ENCODE measurements around the gene PKLR.
"Not testable (repeated sequence)": the region's sequence is repeated elsewhere in the genome, so short reads cannot be mapped to it uniquely, and the experiment has no call there.

PKLR gene

DNA sequence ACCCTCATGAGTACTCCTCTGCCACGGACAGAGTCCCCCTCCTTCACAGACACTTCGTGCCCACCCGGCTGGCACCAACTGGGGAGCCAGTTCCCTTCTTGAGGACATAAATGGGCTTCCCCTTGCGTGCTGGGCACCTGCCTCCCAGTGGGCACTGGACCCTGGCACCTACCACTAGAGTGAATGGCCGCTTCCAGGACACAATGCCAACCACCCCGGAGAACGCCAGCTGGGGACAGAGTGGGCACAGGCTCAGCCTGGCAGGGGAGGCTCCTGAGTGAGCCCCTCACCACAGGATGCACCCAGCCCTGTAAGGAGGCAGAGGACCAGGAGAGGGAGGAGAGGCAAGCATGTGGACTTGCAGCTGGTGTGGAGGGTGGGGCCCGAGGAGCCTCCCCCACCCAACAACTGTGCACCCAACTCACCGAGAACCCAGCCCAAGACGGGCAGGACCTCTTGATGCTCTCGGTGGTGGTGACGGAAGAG is 47.0 kb downstream of the PKLR start:
- no peak for DNase-seq

DNA sequence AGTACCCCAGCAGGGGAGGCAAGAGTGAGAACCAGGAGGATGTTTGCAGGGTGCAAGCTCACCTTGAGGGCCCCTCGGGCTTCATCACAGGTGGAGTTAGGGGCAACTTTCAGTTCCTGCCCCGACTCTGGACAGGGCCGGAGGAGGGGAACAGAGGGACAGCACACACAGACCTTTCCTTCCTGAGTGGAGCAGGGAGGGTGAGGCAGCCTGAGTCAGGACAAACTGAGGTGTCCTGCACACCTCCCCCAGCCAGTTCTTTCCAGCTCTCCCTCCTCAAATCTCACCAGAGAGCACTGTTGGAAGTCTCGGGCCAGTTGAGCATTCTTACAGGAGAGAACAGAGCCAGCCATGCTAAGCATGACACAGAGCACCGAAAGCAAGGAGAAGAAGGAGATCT is 47.4 kb downstream of the PKLR start:
- no peak for DNase-seq

DNA sequence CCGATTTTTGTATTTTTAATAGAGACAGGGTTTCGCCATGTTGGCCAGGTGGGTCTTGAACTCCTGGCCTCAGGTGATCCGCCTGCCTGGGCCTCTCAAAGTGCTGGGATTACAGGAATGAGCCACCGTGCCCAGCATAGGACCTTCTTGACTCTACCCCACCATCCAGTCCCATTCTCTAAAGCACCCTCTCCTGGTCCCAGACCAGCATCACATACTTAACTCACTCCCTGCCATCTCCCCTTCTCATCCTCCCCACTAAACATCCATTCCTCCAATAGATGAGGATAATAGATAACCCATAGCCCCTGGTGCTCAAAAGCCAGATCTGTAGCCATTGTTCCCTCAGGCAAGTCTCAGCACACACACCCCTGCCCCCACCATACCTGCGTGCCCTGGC is 48.0 kb downstream of the PKLR start:
- DNase-seq: no peak

DNA sequence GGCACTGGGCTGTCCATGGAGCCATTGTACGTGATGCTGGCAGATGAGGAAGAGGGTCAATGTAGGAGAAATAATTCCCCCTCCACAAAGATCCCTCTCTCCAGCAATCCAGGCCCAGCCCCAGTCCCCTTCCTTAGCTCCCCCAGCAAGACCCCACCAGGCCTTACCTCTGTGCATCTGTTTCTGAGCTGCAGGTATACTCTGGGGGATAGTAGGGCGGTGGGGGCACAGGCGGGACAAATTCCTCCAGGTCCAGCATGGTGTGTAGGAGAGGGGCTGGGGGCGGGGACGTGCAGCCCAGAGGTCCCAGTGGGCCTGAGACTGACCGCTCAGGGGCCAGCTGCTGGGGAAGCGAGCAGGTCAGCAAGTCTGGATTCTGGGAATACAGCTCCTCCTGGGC is 49.7 kb downstream of the PKLR start:
- DNase-seq: no peak

DNA sequence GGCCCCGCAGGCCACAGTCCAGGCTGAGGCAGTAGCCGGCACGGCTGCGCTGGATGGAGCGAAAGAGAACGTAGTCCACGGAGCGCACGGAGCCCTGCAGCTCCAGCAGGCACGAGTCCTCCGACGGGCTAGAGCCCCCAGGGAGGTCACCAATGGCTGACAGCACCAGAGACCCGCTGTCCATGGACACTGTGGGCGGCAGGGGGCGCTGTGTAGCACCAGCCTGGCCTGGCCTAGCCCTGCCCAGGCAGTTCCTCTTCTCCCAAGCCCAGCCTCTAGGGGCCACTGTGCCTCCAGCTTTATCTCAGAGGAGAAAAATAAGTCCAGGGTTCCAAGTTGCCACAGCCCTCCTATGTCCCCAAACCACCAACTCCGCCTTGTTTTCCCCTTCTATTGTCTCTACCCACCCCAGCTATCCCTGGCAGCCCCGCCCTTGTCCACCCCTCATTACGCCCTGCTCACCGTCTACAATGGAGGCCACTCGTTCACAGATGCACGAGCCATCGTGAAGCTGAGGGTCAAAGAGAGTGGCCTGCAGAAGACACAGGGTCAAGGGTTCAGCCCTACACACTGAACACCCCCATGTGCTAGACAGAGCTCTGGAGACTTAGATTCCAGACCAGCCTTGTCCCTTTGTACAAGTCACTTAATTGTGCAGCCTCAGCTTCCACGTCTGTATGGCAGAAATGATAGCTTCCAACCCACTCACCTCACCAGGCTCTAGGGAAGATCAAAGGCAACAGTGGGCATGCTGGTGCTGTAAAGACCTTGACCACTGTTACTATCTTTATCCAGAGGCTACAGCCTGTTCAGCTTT is 50.4 kb downstream of the PKLR start:
- peak; percentile 98 for DNase-seq

DNA sequence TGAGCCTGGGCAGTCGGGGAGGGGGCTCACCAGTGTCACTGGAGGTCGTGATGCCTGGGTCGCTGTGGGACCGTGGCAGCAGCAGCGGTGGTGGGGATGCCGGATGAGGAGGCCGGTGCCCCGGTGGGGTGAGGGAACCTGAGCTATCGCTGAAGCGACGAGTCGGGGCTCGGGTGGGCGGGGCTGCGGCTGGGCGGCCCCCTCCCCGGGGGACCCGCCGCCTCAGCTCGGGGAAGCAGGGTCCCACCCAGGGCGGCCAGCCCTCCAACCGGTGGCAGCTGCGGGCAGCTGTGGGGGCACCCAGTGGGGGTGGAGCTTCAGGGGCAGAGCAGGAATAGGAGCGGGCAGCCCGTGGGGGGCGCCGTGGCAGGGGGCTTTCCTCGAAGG is 51.0 kb downstream of the PKLR start:
- DNase-seq: no peak

DNA sequence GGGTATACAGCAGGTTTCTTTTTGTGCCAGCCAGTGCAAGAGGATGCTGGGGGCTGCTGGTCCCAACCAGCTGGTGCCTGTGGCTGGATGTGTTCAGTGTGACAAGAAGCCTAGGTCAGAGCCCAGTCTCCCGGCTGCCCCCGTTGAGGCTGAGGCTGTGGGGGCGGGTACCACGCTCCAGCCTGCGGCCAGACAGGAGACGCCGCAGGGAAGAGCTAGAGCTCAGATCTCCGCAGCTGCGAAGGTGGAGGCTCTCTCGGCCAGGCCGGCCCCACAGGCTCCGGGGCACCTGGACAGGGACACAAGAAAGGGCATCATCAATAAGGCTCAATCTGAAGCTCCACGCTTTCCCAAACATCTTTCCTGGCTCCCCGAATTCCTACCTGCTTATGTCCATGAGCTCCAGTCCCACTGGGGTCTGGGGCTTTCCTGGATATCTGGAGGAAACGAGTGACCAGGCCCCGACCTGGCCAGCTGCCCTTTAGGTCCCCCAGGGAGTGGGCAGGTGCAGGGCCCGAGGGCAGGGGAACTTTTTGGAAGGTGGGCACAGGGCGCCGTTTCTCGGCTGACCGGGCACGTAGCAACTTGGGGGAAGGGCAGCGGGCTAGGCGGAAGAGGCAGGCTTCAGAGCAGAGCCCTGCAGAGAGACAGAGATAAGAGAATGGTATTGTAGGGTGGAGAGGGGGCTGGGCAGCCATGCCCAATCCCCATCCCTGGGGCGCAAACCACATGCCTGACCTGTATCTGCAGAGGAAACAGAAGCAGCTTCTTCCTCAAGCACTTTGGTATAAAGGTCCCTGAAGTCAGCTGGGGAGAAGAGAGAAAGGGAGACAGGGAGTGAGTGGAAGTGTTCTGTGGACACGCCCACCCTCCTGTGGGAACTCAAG is 53.3 kb downstream of the PKLR start:
- no peak for DNase-seq

DNA sequence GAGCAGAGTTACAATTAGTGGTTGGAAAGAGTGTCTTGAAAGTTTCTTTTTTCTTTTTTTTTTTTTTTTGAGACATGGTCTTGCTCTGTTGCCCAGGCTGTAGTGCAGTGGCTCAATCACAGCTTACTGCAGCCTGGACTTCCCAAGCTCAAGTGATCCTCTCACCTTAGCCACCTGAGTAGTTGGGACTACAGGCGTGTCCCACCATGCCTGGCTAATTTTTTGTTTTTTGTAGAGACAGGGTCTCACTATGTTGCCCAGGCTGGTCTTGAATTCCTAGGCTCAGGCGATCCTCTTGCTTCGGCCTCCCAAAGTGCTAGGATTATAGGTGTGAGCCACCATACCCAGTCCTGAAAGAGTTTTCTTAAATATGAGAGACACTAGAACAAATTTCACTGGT is 54.4 kb downstream of the PKLR start:
- not testable (repeated sequence) for DNase-seq

DNA sequence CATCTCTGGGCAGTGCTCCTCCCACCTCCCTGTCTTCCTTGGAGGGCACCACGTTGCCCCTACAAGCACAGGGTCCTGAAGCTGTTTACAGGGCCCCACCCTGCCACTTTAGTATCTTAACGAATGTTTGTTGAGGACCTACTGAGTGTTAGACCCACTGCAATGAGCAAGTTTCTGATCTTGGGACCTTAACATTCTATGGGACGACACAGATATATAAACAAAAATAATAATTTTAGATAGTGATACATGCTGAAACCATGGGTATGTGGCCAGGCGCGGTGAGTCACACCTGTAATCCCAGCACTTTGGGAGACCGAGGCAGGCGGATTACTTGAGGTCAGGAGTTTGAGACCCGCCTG is 56.1 kb downstream of the PKLR start:
- no peak for DNase-seq

DNA sequence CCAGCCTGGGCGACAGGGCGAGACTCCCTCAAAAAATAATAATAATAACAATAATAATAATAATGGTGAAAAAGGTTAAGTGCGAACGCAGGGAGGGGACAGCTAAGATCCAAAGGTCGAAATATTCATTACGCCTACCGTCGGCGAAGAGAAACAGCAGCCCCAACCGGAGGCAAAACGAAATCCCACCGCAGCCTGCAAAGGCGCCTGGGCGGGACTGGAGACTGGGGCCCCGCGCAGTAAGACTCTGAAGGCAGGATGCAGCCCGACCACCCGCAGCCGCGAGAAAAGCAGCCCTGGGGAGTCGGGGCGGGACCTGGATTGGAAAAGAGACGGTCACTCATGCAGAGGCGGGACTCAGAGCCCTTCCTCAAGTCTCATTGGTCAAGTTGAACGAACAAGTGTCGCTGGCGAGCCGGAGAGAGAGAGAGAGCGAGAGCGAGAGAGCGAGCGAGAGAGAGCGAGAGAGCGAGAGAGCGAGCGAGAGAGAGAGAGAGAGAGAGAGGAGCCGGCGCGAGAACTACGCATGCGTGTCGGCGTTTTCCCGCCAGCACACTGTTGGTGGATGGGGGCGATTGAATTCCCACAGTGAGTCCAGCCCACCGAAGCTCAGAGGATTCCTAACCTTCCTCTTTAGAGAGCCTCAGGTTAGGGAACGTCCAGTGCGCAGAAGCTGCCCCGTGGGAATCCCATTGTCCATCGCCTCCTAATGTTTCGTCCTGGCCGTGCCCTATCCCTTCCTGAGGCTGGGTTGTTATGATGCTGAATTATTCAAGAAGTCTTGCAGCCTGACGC is 56.7 kb downstream of the PKLR start:
- DNase-seq: peak; percentile 100

DNA sequence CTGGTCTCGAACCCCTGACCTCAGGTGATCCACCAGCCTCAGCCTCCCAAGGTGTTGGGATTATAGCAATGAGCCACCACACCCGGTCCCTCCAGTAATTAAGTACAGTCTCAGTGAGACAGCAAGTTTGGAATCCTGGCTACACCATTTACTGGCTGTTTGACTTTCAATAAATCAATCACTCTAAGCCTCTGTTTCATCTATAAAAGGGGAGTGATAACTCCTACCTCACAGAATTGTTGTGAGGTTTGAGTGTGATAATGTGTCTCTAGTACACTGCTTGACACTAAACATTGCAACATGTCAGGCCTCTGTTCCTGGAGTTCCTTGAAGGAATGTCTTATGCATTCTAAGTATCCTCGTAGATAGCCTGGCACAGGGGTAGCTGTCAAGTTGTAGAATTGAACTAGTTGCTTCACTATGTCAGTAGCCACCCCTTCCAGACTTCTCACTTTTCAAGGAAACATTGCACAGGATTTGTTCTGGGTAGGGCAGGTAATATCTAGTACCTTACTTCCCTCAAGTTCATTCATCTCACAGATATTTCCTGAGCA is 58.4 kb downstream of the PKLR start:
- DNase-seq: no peak

DNA sequence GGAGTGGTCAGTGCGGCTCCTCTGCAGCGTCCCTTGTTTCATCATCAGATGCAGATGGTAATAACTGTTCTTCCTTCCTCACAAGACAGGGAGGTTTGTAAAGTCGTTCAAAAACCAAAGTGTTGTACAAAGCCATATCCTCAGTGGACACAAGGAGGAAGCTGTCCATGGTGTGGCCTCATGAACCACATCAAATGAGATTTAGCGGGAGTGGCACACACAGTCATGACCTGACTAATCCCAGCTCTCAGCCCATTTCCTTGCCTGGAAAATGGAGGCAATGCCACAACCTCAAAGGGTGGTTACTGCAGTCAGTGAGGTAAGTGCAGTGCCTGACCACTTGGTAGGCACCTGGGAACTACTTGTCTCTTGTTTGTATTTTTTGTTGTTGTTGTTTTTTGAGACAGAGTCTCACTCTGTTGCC is 59.4 kb downstream of the PKLR start:
- no peak for DNase-seq

DNA sequence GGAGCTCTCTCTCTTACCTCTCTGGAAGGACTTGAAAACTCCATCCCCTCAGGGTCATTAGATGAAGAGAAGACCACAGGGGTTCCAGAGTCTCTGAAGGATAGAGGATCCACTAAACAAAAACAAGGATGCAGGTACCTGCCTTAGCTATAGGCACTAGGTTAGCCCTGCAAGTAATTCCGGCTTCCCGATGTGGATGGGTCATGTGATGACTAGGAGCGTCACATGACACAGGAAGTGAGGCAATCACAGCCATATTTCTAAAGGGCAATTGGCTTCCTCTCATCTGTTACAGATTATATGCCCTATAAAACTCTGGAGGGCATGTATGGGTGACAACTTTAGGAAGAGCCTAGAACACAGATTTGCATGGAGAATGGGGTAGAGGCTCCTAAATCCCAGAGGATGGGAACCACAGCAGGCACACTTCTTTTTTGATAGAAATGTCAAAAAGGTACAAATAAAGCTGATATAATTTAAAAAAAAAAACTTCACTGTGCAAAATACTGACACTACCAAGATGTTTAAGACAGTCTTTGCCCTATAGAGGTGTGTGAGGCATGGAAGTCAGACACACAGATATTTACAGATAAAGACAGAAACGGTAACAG is 60.1 kb downstream of the PKLR start:
- peak; percentile 82 for DNase-seq

All from islet precursor cell (in vitro differentiated cells).